Fibroblast of the conjunctiva (primary cell): ENCODE results near the gene AURKB.
"Not testable (repeated sequence)": the region's sequence is repeated elsewhere in the genome, so short reads cannot be mapped to it uniquely, and the experiment has no call there.

Experiments
- DNase-seq: peaks from one replicate; pipeline ENCODE4 v3.0.0-alpha.2; 2010; ENCODE audit warnings: low read depth

Gene AURKB

DNA sequence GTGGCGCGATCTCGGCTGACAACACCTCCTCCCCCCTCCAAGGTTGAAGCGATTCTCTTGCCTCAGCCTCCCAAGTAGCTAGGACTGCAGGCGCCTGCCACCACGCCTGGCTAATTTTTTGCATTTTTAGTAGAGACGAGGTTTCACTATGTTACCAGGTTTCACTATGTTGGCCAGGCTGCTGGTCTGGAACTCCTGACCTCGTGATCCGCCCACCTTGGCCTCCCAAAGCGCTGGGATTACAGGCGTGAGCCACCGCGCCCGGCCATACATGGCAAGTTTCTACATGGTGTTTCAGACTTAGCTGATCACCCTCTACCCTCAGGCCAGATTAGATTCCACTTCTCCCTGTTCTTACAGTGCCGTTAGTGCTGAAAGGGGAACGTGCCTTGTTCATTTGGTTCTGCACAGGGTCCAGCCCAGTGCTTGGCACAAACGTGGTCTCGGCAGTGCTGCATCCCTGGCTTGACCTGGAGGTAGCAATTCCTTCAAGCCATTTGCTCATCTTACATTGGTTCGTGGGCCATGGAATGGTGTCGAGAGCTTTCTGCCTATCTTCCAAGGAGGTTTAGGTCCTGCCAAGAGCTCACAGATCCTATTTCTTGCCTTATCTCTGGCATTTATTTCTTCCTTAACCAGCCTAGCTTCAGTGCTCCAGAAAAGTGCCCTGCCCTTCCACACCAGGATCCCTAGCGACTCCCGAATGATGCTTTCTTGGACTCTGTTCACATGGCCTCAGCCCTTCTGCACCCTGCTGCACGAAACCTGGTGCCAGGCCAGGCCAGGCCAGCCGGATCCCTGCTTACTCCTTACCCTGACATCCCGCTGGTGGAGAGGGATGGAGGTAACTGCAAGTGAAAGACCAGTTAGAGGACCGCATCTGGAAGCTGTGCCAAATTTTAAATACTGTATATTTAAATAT lies 14.8 kb upstream of the AURKB start:
- no peak for DNase-seq

DNA sequence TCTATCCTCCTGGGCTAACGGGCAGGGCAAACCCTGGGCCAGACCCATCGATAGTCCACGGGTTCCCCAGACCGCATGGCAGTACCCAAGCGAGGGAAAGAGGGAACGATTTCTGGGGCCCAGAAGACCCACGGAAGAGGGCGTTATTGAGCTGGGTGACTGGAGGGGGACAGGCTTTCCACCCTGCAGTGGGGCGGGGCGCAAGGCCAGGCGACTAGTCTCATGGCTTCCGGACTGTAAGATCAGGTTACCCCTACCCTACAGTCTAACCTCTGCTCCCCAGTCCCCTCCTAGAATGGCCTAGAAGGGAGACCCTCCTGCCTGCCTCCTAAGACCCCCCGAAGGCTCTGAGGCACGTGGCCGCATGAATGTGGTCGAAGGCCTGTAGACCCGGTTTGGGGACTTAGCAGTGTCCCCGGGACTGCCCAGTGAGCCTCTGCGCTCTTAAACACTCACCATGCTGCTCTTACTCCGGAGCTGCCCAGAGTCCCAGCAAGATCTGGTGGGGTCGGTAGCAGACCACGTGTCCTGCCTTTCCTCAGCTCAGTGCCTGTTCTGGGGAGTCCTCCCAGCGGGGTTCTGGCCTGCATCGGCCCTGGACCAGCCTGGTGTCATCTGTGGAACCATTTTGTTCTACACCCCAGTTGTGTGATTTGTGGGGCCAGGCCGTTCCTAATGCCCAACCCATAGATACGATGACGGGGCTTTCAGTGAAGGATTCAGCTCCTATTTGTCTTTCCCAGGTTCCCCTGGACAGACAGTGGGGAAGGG lies 13.2 kb upstream of the AURKB start:
- DNase-seq = peak; percentile 42

DNA sequence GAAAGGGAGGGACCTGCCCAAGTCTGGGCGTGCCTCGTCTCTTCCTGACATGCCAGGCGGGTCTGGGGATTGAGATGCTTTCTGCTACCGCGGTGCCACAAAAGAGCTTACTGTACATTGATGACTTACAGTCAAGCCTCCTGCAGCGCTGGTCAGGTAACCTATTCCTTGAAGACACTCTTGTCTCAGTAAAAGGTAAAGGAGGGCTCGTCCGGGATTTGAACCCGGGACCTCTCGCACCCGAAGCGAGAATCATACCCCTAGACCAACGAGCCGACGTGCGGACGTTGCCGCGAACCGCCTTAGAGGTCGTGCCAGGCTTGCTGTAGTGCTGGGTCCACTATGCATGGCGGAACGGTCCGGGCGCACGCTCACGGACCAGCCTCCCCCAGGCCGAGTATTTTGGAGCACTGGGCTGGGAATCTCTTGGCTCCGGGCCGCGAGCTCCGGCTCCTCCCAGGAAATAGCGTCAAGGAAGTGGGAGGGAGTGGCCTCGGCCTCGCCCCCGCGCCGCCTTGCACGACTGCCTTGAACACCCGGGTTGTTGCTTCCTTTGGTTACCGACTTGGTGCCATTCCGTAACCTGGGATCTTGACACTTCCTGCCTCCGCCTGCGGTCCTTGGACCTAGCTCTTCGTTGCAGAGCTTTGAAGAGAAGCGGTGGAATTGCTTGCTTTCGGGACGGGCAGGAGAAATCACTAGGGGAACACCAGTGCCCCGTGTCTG lies 12.4 kb upstream of the AURKB start:
- DNase-seq = peak; percentile 96

DNA sequence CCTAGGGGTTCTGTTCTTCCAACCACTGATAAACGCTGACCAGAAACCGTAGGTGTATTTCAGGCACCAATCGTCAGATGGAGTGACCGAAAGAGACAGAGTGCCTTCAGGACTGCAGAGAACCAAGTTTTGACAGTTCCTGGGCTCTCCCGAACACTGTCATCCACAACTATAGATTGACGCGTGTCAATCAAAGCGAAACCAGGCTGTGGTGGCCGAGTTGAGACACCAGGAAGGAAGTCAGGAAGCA lies 11.9 kb upstream of the AURKB start:
- DNase-seq = no peak

DNA sequence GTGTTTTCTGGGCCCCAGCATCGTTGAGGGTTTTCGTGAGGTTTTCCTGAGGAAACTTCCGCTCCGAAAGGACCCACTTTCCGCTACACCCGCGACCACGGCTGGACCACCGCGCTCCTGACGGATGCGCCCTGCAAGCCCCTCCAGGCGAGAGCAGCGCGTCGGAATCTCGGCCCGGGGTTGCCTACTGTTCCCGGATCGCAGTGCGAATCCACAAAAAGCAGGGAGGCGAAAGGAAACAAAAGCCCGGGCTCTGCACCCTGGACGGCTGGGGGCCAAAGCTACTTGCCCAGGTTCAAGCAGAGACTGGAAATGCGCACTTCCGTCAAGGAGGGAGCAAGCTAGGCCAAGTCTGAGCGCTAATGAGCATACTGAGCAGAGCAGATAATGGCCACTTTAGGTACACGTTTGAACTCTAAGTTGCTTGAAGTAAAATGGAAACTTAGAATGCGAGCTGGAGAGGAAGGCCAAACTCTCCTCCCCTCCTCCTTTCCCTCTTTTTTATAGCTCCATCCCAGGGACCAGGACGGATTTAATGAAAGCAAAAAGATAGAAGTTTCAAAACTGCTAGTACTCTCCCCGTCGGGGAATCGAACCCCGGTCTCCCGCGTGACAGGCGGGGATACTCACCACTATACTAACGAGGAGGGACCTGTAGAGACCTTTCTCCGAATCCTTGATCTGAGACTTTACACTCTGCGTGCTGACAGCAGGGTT lies 11.4 kb upstream of the AURKB start:
- DNase-seq = peak; percentile 88

DNA sequence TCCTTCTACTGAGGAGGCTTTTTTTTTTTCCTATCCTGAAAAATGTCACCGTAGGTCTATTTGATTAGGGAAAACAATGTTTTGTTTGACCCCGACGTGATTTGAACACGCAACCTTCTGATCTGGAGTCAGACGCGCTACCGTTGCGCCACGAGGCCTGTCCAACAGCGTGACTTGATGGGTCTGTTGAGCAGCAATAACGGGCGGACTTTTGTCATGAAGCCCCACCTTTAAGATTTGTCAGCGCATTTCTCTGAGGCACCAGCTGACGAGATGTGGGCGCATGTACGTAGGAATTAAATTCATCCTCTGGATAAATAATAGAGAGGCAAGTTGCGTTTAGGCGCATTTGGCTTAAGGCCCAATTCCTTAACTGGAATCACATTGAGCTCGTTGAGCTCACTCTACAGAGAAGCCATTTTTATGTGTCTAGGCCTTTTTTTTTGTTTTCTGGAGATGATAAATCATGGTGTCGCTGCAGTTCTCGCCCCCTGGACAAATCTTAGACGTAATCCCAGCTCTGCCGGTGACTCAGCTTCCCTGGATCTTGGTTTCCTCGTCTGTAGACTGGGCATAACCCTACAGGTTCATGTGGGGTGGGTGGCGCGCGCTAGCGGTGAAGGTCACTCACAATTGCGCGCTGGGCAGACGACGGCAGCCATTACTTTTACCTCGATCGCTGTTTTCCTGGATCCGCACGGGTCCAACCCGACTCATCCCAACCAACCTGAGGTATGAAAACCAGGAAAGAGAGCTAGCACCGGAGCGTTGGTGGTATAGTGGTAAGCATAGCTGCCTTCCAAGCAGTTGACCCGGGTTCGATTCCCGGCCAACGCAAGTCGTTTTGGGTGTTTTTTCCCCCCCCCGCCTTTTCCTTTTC lies 10.6 kb upstream of the AURKB start:
- peak; percentile 89 for DNase-seq

DNA sequence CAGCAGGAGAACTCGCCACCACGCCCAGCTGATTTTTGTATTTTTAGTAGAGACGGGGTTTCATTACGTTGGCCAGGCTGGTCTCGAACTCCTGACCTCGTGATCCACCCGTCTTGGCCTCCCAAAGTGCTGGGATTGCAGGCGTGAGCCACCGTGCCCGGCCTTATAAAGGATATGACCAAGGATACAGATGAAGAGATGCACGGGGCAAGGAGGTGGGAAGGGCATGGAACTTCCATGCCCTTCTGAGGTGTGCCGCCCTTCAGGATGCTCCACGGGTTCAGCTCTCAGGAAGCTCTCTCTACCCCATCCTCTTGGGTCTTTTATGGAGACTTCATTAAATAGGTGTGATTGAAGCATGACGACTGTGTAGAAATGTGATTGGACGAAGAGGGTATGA lies 3.6 kb upstream of the AURKB start:
- not testable (repeated sequence) for DNase-seq

DNA sequence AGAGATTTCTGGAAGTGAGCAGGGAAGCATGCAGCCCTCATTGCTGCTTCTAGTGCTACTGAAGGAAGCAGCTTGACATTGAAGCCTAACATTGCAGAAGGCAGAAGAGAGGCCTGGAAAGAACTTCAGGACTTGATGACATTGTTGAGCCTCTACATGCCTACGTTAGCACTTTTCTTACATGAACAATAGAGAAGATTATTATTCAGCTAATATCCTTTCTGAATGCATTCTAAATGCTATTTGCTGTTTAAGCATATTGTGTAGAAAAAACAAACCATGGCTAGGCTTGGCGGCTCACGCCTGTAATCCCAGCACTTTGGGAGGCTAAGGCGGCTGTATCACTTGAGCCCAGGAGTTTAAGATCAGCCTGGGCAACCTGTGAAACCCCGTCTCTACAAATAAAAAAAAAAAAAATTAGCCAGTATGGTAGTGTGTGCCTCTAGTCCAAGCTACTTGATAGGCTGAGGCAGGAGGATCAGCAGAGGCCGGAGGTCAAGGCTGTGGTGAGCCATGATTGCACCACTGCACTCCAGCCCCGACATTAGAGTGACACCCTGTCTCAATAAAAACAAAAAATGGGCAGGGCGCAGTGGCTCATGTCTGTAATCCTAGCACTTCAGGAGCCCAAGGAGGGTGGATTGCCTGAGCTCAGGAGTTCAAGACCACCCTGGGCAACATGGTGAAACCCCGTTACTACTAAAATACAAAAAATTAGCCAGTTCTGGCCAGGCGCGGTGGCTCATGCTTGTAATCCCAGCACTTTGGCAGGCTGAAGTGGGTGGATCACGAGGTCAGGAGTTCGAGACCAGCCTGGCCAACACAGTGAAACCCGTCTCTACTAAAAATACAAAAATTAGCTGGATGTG lies 2.2 kb upstream of the AURKB start:
- no peak for DNase-seq

DNA sequence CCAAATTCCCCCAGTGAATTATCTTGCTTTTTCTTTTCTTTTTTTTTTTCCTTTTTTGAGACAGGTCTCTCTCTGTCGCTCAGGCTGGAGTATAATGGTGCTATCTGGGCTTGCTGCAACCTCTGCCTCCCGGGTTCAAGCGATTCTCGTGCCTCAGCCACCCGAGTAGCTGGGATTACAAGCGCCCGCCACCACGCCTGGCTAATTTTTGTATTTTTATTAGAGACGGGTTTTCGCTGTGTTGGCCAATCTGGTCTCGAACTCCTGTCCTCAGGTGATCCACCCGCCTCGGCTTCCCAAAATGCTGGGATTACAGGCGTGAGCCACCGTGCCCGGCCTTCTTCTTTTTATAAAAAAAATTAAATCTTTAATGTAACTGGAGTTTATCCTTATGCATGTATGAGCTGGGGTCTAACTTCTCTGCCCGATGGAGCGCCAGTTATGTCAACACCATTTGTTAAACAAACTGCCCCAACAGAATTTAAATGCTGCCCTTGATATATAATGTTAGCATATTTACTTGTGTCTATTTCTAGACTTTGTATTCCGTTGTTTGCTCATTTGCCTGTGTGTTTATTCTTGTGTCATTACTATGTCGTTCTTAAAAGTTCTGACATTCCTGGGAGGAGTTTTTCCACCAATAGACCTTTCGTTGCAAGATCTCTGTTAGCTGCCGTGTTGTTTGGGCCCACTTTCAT lies 535 bp upstream of the AURKB start:
- DNase-seq = no peak

DNA sequence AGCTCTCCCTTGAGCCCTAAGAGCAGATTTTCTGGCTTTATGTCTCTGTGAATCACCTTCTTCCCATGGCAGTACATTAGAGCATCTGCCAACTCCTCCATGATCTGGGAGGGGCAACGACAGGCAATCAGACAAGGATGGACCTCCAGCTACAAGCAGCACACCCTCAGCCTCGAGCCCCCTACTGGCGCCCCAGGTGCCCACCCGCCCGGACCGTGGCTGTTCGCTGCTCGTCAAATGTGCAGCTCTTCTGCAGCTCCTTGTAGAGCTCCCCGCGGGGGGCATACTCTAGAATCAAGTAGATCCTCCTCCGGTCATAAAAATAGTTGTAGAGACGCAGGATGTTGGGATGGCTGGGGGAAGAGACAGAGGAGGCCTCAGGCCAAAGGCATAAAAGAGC lies 3.8 kb downstream of the AURKB start:
- DNase-seq = no peak

DNA sequence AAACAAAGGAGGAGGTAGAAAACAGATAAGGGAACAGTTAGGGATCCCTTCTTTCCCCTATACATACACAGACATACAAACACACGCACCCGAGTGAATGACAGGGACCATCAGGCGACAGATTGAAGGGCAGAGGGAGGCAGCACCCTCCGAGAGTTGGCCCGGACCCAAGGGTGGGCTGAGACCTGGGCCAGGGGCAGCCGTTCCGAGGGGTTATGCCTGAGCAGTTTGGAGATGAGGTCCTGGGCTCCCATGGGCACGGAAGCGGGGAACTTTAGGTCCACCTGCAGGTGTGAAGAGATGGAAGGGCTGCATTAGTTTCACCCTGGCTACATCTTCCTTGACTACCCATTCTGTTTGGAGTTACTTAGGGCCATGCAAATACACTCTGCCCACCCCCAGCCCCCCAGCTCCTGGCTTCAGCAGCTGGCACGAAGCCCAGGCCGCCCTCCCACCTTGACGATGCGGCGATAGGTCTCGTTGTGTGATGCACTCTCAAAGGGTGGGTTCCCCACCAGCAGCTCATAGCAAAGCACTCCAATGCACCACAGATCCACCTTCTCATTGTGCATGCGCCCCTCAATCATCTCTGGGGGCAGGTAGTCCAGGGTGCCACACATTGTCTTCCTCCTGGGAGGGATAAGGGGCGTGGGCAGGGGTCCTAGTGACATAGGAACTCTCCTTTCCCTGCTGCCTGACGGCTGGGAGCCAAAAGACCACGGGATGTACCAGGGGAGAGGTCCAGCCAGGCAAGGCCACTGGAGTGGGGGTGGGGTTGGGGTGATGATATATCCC lies 5.4 kb downstream of the AURKB start:
- no peak for DNase-seq

DNA sequence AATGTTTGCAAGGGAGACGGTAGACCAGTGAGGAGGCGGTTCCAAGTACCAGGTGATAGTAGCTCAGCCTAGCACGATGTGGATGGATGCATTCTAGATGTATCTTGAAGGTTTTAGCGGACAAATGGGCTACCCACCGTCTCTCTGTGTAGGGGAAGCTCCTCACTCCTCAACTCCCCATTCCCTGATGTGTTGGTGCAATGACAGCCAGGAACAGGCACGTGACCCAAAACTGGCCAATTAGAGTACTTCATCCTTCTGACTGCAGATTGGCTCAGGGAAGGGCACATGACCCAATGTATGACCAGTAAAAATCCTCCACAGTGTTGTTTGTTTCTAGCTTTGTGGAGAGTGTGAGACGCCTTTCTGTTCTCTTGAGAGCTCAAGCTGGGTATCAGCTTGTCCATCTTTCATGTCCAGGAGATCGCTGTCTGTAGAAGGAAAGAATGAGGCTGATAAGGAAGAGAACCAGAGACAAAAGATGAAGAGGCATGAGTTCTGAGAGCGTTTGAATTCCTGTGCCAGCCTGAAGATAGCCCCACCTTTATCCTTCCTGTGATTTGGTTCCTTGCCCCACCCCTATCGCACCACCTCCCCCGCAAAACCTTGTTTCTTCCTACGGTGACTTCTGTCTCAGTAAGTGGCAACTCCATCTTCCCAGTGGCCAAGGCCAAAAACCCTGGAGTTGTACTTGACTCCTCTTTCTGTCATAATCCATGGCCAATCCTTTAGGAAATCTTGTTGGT lies 18.1 kb downstream of the AURKB start:
- DNase-seq = peak; percentile 90

DNA sequence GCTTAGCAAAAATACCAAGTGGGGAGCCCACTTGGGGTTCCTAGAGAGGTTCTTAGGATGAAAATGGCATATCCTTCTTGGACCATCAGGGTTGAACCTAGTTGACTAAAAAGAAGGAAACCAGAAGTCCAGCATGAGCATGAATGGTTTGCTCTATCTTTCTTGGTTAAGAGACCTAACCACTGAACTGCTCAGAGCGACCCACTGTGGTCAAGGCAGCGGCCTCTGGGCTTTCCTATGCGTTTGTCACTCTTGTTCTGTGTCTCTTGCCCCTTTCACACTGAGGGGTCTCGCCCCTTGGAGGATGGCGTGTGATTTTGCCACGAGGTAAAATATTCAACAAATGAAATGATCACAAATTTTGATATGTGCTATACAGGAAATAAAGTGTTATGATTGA lies 19.9 kb downstream of the AURKB start:
- DNase-seq = no peak

DNA sequence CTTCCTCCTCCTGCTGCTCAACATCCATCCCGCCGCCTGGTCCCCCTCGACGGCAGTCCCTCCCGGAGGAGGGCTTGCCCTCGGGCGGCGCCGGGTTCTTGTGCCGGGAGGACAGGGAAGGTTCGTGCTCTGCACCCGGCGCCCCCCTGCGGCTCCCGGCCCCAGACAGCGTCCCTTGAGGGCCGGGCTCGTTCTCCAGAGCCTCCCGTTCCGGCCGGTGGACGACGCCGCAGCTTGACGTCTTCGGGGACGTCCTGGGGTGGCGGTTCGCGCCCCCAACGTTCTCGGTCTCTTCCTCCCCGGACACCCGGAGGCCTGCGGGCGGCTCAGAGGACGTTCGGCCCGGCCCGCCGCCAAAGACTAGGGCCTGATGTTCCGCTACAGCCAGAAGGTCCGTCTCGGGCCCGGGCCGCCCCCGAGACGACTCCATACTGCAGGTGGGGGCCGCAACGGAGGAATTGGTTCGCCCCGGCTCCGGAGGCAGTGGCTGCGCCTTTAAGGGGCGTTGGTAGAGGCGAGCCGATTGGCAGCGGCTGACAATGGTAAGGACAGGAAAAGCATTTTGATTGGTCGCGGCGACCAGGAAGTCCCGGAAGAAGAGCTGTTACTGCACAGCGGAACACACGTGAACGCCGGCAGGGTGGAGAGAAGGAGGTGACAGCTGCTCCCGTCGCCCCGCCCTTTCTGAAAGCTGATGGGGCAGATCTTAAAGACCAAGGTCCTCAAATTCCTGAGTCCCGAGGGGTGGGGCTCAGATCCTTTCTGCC lies 20.5 kb downstream of the AURKB start, which contains the start of gene BORCS6:
TSS of gene BORCS6 (minus strand) at position 470 of the 767 bp plus-strand sequence. CDS start at position 430, 40 bp downstream.
- DNase-seq = peak; percentile 99

DNA sequence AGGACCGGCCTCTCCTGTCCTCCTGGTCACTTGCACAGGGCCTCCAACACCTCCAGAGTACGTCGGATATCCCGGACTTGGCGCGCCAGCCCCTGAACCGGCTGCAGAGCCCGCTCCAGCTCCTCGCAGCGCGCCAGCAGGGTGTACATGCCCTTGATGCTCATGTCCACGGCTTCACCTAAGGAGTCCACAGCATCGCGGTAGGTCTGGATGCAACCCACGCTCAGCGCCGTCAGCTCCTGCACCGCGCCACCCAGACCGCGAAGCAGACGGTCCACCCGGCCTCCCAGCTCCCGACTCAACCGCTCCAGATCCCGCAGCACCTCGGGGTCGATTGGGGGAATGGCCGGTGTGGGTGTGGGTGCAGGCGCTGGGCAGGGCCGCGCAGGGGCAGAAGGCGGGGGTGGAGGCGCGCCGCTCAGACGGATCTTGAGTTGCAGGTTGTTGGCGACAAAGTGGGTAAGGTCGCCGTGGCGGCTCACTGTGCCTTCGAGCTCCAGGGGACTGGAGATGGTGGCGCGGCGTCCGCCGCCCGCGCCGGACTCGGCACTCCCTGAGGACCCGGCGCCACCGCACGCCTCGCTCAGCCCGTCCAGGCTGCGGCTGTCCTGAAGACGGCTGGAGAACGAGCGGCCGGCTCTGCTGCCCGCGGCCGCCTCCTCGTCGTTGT lies 21.2 kb downstream of the AURKB start:
- no peak for DNase-seq

DNA sequence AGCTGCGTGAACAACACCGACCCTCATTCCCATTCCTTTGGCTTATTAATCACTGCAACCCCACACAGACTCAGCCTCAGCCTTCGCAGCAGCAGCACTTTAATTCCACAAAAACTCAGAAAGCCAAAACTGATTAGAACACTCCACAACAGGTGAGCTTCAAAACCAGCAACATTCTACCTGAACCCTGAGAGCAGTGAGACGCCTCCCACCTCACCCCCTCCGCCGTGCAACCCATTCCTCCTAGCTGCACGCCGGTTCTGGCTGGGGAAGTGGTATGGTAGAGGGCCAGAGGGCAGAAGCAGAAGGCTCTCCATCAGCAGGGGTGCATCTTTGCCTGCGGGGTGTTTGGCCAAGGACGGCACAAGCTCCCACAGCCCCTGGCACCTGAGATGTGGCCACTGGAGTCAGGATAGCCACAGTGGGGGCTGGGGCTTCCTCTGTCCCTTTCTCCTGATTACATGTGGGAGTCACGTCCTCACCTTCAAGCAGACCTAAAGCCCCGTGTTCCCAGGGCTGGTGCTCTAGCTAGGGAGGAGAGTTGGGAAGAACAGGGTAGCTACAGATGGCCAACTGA lies 22.0 kb downstream of the AURKB start:
- no peak for DNase-seq
